SK-N-SH (cell line): ENCODE data around the gene MAGI2. TPM values are rescaled to one million over a fixed set of nuclear protein-coding genes. Genes with fewer than 3 reads are reported as not detected.
A peak's percentile ranks its signal among the peaks of the same experiment; 100 is the strongest.

Source experiments
- CTCF ChIA-PET: fragments of 300-600, 350-600 bp; formaldehyde crosslinking; extraction: SDS; loops from one replicate; lab custom pipeline; 2021; lab: Yijun Ruan, JAX
- POLR2A ChIA-PET: fragments of 350-600 bp; sonication (Branson Sonifier 250); formaldehyde crosslinking; extraction: SDS; loops from one replicate; lab custom pipeline; 2020; ENCODE audit warnings: antibody characterized with exemption, inconsistent platforms; lab: Yijun Ruan, JAX
- DNase-seq: peaks from one replicate; pipeline ENCODE4 v3.0.0; 2012
- H2AFZ ChIP-seq: fragments of 200-600 bp; sonication (generic); 2 replicates; pipeline ENCODE4 v1.8.1; 2016; ENCODE audit warnings: antibody characterized with exemption, mild to moderate bottlenecking, low read depth
- H3F3A ChIP-seq: fragments of 200-600 bp; sonication (generic); replicated peaks from 2 replicates; pipeline ENCODE3; 2016; ENCODE audit warnings: antibody characterized with exemption, mild to moderate bottlenecking; ENCODE audit not compliant: insufficient read depth
- H3K27ac ChIP-seq, 2 experiments: fragments of 200-500 bp in 1 of 2; fragments of 200-600 bp in 1 of 2; sonication (Bioruptor generic) in 1 of 2; sonication (generic), shearing (Covaris generic) in 1 of 2; 2 replicates each; pipeline versions ENCODE4 v1.5.1 to v1.6.1; 2014 to 2016; ENCODE audit warnings: low read depth in 2 of 2, inconsistent platforms in 1 of 2, low read length in 1 of 2, mild to moderate bottlenecking in 1 of 2, mixed read lengths in 1 of 2
- H3K27me3 ChIP-seq: fragments of 200-600 bp; sonication (generic), shearing (Covaris generic); 2 replicates; pipeline ENCODE4 v1.6.1; 2016; ENCODE audit warnings: mixed run types; ENCODE audit not compliant: insufficient read depth
- H3K36me3 ChIP-seq, 2 experiments: fragments of 200-500 bp in 1 of 2; fragments of 200-600 bp in 1 of 2; sonication (Bioruptor generic) in 1 of 2; sonication (generic) in 1 of 2; replicated peaks in 1 of 2; 2 replicates each; pipeline versions ENCODE3 to v1.5.1; 2014 to 2016; ENCODE audit warnings: low read length in 1 of 2, mild to moderate bottlenecking in 1 of 2; ENCODE audit not compliant: insufficient read depth in 2 of 2, control insufficient read depth in 1 of 2
- H3K4me1 ChIP-seq, 2 experiments: fragments of 200-500 bp in 1 of 2; fragments of 200-600 bp in 1 of 2; sonication (Bioruptor generic) in 1 of 2; sonication (generic), shearing (Covaris generic) in 1 of 2; 2 replicates each; pipeline versions ENCODE4 v1.5.1 to v1.6.1; 2014 to 2016; ENCODE audit warnings: low read depth in 1 of 2, low read length in 1 of 2, mixed run types in 1 of 2; ENCODE audit not compliant: insufficient read depth in 2 of 2, control insufficient read depth in 1 of 2
- H3K4me2 ChIP-seq: fragments of 200-600 bp; sonication (generic), shearing (Covaris generic); 2 replicates; pipeline ENCODE4 v1.6.1; 2017; ENCODE audit warnings: mixed run types
- H3K4me3 ChIP-seq, 2 experiments: fragments of 200-500 bp in 1 of 2; fragments of 200-600 bp in 1 of 2; sonication (Bioruptor generic) in 1 of 2; sonication (generic), shearing (Covaris generic) in 1 of 2; 2 replicates each; pipeline versions ENCODE4 v1.5.1 to v1.8.1; 2014 to 2016; ENCODE audit warnings: low read depth in 2 of 2, inconsistent platforms in 1 of 2, low read length in 1 of 2, mild to moderate bottlenecking in 1 of 2, mixed read lengths in 1 of 2, moderate library complexity in 1 of 2
- H3K79me2 ChIP-seq: fragments of 200-600 bp; sonication (generic); 2 replicates; pipeline ENCODE4 v1.8.1; 2017; ENCODE audit warnings: mild to moderate bottlenecking; ENCODE audit not compliant: insufficient read depth
- H3K9ac ChIP-seq: fragments of 200-600 bp; sonication (generic); 2 replicates; pipeline ENCODE4 v1.6.1; 2017; ENCODE audit warnings: mixed run types
- H3K9me2 ChIP-seq: fragments of 200-600 bp; sonication (generic); 2 replicates; pipeline ENCODE4 v1.6.1; 2017; ENCODE audit warnings: mixed run types
- H3K9me3 ChIP-seq: fragments of 200-600 bp; sonication (generic); 2 replicates; pipeline ENCODE4 v1.6.1; 2017; ENCODE audit warnings: mixed run types, mild to moderate bottlenecking, moderate library complexity
- H4K20me1 ChIP-seq: fragments of 200-600 bp; sonication (generic); 2 replicates; pipeline ENCODE4 v1.6.1; 2017; ENCODE audit warnings: mild to moderate bottlenecking, mixed run types; ENCODE audit not compliant: insufficient read depth
- ELF1 ChIP-seq: IDR thresholded peaks from 2 replicates; pipeline ENCODE4 v1.4.0; 2012
- FOSL2 ChIP-seq: IDR thresholded peaks from 2 replicates; pipeline ENCODE4 v1.4.0; 2012; ENCODE audit warnings: low read depth, mild to moderate bottlenecking, moderate library complexity, borderline replicate concordance
- IRF3 ChIP-seq: fragments of 150-350 bp; IDR thresholded peaks from 2 replicates; pipeline ENCODE4 v1.6.1; 2016; ENCODE audit warnings: mild to moderate bottlenecking, low read depth, low read length
- MAX ChIP-seq: IDR thresholded peaks from 2 replicates; pipeline ENCODE4 v1.4.0; 2012; ENCODE audit warnings: low read depth
- NRF1 ChIP-seq: IDR thresholded peaks from 2 replicates; pipeline ENCODE4 v1.6.1; 2012; ENCODE audit warnings: low read depth, mild to moderate bottlenecking, low read length
- RCOR1 ChIP-seq: fragments of 150-350 bp; IDR thresholded peaks from 2 replicates; pipeline ENCODE4 v1.6.1; 2017; ENCODE audit warnings: antibody characterized with exemption, low read length
- REST ChIP-seq: IDR thresholded peaks from 2 replicates; pipeline ENCODE4 v1.6.1; 2012; ENCODE audit warnings: mild to moderate bottlenecking, low read depth, low read length, moderate library complexity
- RXRA ChIP-seq: IDR thresholded peaks from 2 replicates; pipeline ENCODE4 v1.4.0; 2012; ENCODE audit warnings: low read depth, mild to moderate bottlenecking, borderline replicate concordance
- TAF1 ChIP-seq: IDR thresholded peaks from 2 replicates; pipeline ENCODE4 v1.6.1; 2012; ENCODE audit warnings: low read depth, mild to moderate bottlenecking, low read length, moderate library complexity, borderline replicate concordance
- TCF12 ChIP-seq: IDR thresholded peaks from 2 replicates; pipeline ENCODE4 v1.4.0; 2012
- TEAD4 ChIP-seq: IDR thresholded peaks from 2 replicates; pipeline ENCODE4 v1.4.0; 2012; ENCODE audit warnings: mild to moderate bottlenecking, borderline replicate concordance; ENCODE audit not compliant: insufficient read depth
- YY1 ChIP-seq: IDR thresholded peaks from 2 replicates; pipeline ENCODE4 v1.4.0; 2012; ENCODE audit warnings: low read depth, mild to moderate bottlenecking
- WGBS: methylation state at CpG from one replicate; pipeline ENCODE4 v1.1.6; 2017; ENCODE audit warnings: low lambda C conversion rate; 5-methylcytosine and 5-hydroxymethylcytosine counted together
- polyA plus RNA-seq, 3 experiments: library from polyadenylated mRNA; depleted of rRNA; stranded (reverse); fragments of >200 nt; gene quantifications; 2 replicates each; pipeline ENCODE4 v1.2.3, GENCODE V29; 2012

The MAGI2 gene
- polyA plus RNA-seq, 1 of the 3 experiments (the other 2 are of a cell fraction) = 1.1 TPM

GRCh38 chr7:78178319-78178718 lies 1275.1 kb downstream of the MAGI2 start:
- ChIA-PET POLR2A (no interaction called here), CTCF (no interaction called here)
- H2AFZ ChIP-seq = no peak overlapping the region
- H3K27ac ChIP-seq = no peak overlapping the region
- H4K20me1 ChIP-seq = no peaks in the 10 kb centered on the region
- TF ChIP-seq TCF12 (peak; percentile 15; the same call in 1 of the 2 replicates), FOSL2 (no peak), REST (peak; percentile 72; the same call in 1 of the 2 replicates)
- H3K4me2 ChIP-seq = no peak overlapping the region
- no peaks in the 10 kb centered on the region for H3K9me2 ChIP-seq
- H3K4me3 ChIP-seq = no peak overlapping the region
- no peaks in the 10 kb centered on the region for H3K27me3 ChIP-seq
- H3K36me3 ChIP-seq = no peaks in the 10 kb centered on the region
- no peaks in the 10 kb centered on the region for H3F3A ChIP-seq
- DNase-seq = no peak
- no peaks in the 10 kb centered on the region for H3K79me2 ChIP-seq
- no peaks in the 10 kb centered on the region for H3K9me3 ChIP-seq
- 80% methylated on average over 2 of the region's 2 CpGs for WGBS
- 0 out of 4 replicates have a peak, but pooled peaks cover 0 to 9% of the 10 kb centered on the region in 2 experiments for H3K4me1 ChIP-seq
- no peak overlapping the region for H3K9ac ChIP-seq

- Histone ChIP-seq H3K4me2 (no peak overlapping the region), H2AFZ (no peak overlapping the region), H3K9me2 (no peaks in the 10 kb centered on the region), H3K79me2 (no peaks in the 10 kb centered on the region), H4K20me1 (no peaks in the 10 kb centered on the region), H3K27me3 (no peaks in the 10 kb centered on the region), H3K4me3 (no peak overlapping the region), H3K9ac (no peak overlapping the region), H3K9me3 (no peaks in the 10 kb centered on the region), H3K4me1 (0 out of 4 replicates have a peak, but pooled peaks cover 0 to 9% of the 10 kb centered on the region in 2 experiments), H3K27ac (no peak overlapping the region), H3F3A (no peaks in the 10 kb centered on the region), H3K36me3 (no peaks in the 10 kb centered on the region)
- ChIA-PET CTCF (interaction anchor here (1.1 to 1.5 kb wide), 4 partner anchors 9 to 183 kb away, joined by 3 to 4 read pairs (median 4); no protein-coding TSS in a partner anchor), POLR2A (no interaction called here)
- WGBS = 76% methylated on average over 5 of the region's 5 CpGs
- TF ChIP-seq IRF3 (no peak), YY1 (no peak), RXRA (no peak), NRF1 (no peak), TEAD4 (no peak), FOSL2 (no peak), TAF1 (no peak), MAX (no peak), ELF1 (no peak), RCOR1 (no peak)
- DNase-seq = no peak
Observed at GRCh38 chr7:78176171-78176570, 1277.3 kb downstream of the MAGI2 start.
